ENCODE results near the gene BLNK.
"Not testable (repeated sequence)": the region's sequence is repeated elsewhere in the genome, so short reads cannot be mapped to it uniquely, and the experiment has no call there.

The BLNK gene

DNA sequence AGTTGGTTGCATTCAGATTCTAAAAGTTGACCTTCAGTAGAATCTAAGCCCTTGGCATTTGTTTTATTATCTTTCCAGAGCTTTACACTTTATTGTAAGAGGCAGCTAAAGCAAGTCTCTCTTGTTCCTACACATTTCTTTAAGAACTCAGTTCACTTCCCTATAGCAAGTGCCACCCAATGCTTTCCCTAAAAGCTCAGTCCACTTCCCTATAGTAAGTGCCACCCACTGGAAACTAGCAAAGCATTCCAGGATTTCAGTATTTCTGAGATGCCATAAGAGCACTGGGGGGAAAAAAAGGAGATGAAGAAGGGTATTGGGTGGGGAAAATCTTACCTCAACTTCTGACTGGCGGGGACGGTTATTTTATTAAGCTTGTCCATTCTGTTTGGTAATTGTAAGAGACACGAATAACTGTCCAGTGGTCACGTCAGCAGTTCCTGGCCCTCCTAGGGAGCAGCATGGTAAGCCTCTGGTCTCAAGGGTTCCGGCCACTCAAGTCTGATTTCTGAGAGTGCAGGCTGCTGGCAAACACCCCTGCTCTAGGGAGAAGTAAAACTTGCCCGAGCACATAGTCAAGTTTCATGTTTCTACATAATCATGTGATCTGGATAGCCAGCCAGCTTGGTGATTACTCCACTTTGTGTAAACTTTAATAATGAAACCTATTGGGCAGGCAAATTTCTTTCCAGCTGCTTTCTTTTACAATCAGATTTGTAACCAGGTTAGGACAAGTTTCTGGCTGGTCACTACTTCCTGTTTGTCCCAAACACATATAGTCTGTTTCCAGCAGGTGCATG lies at the start of gene BLNK:
TSS of gene BLNK (minus strand) at position 554 of the 800 bp plus-strand sequence. CDS start at position 383, 171 bp downstream.
- no peak for DNase-seq

DNA sequence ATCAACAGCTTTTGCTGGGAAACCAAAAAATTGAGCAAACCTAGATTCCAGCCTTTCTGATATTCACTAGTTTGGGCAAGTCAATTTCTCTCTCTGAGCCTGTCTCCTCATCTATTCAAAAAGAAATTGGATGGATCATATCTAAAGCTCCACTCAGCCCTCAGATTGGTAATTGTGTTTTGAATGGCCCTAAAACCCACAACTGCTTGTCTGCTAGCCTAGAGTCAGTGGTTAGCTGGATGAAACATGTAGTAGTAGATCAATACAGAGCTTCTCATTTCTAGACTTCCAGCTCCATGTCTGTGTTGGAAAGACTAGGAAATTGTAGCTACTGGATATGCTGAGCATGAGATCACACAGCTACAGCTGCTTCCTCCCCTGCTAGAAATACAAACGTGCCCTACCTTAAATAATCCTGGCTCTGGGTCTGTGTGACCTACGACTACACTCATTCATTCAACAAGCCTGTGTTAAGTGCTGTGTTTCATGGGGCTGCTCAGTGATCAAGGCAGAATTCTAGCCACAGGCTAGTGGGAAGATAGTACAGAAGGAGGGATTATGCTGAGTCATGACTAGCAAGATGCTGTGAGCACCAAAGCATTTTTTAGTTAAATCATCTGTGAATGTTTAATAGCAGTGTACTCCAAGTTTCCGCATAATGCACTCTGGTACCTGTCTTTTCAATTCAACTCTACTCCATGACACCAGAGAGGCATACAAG lies 48.5 kb upstream of the BLNK start:
- no peak for DNase-seq

DNA sequence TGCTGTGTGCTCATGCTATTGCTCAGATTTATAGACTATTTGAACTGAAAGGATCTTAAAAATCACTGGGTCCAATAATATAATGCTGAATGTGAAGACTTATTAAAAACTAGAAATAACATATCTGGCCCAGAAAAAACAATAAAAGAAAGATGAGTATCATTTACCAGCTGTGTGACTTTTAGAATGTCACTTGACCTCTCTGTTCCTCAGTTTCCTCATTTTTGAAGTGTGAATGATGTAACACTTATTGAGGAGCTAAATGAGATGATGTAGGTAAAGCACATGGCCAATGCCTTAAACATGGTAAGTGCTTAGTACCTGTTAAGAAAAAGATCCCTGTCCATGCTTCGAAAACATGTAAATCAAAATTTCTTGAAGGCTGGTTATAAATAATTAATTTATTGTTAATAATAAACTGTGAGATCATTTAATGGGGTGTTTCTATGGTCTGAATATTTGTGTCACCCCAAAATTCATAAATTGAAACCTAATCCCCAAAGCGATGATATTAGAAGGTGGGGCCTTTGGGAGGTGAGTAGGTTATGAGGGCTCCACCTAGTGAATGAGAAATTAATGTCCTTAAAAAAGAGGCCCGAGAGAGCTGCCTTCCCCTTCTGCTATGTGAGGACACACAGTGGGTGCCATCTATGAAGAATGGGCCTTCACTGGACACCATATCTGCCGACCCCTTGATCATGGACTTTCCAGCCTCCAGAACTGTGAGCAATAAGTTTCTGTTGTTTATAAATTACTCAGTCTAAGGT lies 45.9 kb upstream of the BLNK start:
- DNase-seq, result no peak

DNA sequence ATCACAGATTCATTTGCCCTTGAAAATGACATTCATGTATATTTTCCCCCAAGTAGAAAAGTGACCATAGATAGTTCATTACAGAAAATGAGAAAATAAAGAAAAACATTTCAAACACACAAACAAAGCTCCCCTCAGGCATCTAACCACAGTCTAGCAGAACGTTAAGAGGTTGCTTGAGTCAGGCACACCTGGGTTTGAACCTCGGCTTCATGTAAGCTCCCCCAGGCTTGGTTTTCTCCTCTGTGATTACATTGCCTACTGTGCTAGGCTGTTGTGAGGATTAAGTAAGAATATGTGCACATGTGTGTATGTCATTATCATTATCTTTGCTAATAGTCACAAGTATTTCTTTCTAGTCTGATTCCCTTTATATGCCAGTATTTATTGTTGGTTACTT lies 42.0 kb upstream of the BLNK start:
- DNase-seq, result no peak

DNA sequence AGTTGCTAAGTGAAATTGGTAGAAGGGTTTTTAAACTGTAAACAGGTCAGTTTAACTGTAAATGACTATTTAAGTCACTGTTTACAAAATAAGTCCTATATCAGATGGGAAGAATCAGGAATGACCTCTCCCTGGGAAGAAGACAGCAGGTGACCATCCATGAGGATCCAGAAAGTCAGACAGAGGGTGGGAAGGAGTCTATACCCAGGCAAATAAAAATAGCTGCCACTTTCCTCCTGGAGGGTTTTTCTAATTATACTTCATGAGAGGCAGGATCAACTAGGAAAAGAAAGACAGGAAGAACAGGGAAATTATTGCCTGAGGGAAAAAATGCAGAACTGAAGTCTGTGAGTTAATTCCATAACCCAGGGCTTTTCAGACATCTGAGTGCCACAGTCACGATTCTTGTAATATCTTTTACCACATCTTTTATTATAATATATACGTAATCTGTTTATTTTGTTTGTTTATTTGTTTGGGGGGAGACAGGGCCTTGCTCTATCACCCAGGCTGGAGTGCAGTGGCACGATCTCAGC lies 39.9 kb upstream of the BLNK start:
- DNase-seq, result no peak

DNA sequence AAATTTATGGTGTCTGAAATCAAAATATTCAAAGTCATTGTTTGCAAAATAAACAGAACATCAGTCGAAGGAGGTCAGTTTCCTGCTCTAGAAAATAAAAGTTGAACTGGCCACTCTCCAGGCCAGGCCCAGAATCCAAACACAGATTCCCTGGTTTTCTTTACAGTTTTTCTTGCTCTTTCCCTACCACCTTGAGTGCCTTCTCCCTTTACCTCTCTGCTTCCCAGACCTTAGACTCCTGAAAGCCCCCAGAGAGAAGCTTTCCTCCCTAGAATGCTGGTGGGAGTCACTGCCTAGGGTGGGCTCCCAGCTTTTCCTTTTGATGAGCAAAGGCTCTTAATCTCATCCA lies 38.9 kb upstream of the BLNK start:
- no peak for DNase-seq

DNA sequence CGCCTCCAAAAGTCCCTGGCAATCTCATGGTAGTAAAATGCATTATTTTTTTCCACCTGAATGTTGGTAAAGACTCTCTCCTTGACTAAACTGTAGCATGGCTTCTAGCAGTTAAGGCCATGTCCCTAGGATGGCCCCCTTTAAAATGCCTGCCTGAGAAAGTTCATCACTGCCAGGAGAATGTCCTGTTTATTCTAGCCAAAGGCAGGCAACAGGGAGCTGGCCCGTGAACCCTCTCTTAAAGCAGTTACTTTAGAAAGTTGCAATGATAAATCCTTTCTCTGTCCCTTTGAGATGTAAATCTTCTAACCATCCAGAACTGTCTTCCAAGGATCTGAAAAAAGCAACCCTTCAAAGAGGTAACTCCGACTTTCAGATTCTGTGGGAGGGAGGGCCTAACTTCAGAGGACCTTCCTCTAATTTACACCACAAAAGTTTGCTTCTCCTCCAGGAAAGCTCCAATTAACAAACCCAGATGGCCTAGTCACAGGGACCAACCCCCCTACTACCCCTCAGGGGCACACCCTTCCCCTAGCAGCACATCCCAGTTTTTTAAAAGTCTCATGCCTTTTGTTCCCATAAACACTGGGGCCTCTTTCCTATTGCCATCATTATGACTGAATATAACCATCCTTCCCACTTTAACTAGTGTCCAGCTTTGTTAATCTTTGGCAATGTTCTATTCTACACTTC lies 38.4 kb upstream of the BLNK start:
- no peak for DNase-seq

DNA sequence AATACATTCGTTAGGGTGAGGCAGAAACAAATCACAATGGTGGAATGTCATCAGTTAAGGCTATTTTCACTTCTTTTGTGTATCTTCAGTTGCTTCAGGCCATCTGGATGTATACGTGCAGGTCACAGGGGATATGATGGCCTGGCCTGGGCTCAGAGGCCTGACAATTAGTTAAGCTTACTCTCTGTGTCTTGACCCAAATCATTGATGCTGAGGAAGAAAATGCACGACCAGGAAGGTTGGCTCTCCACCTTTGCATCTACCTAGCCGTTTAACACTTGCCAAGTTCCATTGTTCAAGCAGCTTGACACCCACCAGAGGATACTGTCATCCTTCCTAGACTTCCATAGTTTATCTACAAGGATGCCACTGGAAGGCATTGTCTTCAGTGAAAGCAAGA lies 37.5 kb upstream of the BLNK start:
- not testable (repeated sequence) for DNase-seq

DNA sequence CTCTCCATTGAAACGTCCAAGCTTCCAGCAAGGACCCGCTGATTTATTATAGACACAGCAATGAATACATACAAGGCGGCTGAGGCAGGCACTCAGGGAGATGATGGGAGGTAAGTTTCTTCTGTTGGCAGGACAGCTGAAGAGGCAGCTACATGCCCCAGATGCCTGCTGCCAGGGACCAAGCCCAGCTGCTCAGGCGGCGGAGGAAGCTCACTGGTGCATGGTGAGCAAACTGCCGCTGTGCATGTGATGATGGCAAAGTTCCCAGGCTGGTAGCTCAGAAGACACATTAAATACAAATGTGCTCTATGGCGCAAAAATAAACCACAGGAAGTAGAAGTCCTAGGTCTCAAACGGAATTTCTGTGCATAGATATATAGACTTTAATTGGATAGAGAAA lies 35.1 kb upstream of the BLNK start:
- DNase-seq, result no peak

DNA sequence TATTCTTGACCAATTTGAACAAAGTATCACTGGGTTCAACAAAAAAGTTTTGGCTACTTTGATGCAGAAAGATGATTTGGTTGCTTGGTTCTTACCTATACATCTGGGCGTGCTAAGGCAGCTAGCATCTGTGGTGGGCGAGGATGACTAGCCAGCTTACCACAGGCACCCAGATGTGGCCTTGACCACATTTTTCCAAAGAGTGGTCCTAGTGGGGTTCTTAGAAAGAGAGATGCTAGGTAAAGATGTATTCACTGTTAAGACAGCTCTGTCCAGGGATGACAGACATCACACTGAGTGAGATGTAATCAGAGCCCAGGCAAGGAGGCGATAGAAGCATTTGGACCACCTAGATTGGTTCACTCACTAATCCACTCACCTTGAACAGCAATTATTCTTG lies 33.6 kb upstream of the BLNK start:
- DNase-seq, result no peak

DNA sequence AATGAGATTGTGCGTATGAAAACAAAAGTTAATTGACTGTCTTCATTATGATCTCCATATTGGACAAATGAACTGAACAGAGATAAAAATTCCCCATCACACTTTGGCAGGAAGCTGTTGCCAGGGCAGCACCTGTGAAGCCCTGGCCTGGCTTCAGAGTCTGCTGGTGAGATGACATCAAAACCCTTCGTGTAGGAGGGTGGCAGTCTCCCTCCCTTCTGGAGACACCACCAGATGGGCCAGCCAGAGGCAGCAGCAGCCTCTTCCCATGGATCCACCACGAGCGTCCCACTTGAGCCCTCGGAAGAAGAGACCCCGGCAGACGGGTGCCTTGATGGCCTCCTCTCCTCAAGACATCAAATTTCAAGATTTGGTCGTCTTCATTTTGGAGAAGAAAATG lies 32.9 kb upstream of the BLNK start, which contains the start of gene DNTT:
TSS of gene DNTT (plus strand) at position 205 of the 400 bp plus-strand sequence. CDS start at position 269, 64 bp downstream.
- DNase-seq, result no peak

DNA sequence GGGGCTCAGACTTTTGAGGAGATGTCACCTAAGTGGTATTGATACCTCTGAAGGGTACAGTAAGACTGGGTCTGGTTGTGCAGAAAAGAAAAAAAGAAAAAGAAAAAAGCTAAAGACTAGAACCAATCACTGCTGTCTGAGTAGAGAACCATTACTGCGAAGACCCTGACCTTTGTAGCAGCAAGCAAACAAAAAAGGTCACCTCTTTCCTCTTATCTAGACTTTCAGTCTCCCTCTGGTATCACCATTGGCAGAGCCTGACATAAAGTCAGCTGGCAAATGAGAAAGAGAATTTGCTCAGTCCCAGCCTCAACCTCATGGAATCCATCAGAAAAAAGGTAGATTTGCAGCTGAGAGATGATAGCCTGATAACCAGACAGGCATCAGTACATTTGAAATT lies 30.2 kb upstream of the BLNK start:
- no peak for DNase-seq

DNA sequence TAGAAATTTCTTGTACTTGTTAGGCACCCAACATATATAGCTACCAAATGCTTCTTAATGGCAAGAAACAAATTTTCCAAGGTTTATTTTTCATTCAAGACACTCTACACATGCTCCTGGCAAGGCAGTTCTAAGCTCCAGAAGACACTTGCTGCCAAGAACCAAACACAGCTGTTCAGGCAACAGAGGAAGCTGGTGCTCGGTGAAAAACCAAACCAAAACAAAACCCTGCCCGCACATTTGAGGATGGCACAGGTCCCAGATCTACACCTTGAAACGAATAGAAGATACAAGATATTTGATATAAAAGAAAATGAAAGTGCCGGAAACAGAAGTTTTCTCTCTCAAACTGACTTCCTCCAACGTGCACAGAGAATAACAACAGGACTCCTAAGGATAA lies 28.0 kb upstream of the BLNK start:
- DNase-seq, result no peak

DNA sequence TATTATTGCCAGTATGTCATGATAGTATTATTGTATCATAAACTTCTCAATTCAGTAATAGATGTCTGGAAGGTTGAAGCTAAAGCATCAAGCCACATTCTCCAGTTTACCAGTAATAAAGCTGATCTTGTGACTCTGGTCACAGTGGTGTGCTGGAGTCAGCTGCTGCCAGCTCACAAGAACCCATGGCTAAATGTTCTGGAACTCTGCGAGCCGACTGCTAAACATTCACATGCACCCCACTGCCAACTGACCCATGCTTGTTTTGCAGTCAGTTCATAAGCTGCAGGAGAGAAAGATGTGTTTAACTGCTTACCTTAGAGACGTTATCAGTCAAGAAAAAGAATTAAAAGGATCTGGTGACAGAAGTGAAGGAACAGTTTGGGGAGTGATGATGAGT lies 27.0 kb upstream of the BLNK start:
- DNase-seq, result no peak

DNA sequence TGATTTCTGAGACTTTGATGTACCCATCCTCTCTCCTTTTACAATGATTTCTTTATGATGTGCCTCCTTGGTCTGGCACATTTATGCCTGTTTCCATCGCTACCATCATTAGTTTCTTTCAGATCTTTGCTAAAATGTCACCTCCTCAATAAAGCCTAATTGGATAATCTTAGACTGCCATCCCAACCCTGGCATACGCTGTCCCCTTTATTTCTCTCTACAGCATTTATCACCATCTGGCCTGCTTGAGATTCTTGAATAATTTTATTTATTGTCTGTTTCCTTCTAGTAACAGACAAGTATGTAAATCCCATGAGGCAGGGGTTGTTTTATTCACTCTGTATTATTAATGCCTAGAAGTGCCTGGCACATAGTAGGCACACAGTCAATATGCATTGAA lies 26.1 kb upstream of the BLNK start:
- no peak for DNase-seq

DNA sequence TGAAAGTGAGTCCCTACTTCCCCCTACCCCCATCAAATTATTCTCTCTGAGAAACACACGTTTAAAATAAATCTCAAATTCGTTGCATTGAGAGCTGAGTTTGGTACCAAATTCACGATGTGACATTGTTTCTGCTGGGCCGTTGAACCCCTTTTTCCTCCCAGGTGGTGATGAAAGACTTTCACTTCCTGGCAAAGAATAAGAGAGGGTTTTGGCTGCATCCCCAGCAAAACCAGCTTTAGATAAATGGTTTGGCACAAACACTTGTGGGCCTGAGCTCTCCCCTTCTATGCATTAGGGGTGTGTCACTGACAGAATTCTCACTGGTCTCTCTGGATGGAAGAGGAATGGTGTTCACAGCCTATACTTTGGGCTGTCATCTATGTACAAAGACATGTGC lies 24.1 kb upstream of the BLNK start:
- DNase-seq, result no peak

DNA sequence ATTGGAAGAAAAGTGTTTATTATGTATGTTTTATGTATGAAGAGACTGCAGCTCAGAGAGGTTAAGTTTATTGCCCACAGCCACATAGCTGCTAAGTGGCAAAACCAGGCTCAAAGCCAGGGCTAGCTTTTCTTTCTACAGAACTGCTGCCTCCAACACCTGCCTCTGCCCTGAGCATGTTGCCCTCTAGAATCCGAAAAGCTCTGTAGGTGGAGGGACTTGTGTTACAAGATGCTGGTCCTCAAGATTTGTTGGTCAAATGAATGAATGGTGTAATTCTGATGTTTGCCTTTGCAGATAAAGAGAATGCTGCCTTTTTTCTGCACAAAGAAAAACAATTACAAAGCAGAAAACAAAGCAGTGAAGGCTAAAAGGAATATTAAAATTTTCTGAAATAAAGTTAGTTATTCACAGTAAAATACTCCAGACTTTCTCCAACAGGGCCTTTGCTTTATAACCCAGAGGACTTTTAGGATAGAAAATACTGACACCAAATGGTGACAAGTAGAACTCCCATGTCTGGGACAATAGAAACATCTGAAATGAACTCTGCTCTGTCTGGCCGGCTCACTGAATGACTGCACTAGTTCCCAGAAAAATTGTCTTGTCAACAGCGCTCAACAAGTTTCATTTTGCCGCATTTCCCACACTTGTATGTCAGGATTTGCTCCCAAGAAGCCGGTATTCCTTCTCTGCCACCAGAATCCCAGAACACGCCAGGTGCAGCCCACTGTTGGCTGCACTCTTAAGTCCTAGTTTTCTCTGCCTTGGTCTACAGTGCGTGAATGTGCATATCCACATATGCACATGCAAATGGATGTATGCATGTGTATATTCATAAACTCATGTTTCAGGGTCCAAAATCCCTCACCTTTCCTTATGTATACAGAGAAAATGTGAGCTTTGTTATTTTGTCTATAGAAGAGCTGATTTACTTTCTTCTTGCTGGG lies 21.9 kb upstream of the BLNK start:
- DNase-seq, result no peak

DNA sequence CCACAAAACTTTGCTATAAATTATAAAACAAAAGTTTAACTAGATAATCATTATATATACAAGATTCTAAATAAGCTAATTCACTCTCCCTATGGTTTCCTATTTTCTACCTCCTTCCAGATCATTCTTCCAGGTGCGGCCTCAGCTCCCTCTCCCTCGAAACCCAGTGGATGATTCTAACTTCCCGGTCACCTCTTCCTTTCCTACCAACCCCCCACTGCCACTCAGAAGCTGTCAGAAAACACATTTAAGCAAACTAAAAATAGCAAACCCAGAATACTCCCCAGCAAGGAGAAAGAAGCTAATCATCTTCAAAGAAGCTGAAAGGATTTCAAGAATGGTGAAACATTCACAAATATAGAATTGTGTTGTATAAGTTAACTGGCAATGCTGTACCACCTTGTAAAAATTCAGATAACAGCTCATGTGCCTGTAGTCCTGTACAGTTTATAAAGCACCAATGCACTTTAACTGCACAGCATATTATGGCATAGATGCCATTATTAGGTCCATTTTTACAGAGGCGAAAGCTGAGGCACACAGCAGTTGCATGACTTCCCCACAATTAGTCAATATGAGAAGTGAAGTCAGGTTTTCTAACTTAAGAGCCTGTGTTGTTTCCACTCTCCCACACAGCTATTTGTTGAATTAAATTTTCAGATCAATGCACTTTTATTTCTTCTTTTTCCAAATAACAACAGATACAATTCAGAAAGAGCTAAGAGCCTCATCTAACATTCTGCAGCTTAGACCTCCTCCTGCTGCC lies 19.2 kb upstream of the BLNK start:
- no peak for DNase-seq

DNA sequence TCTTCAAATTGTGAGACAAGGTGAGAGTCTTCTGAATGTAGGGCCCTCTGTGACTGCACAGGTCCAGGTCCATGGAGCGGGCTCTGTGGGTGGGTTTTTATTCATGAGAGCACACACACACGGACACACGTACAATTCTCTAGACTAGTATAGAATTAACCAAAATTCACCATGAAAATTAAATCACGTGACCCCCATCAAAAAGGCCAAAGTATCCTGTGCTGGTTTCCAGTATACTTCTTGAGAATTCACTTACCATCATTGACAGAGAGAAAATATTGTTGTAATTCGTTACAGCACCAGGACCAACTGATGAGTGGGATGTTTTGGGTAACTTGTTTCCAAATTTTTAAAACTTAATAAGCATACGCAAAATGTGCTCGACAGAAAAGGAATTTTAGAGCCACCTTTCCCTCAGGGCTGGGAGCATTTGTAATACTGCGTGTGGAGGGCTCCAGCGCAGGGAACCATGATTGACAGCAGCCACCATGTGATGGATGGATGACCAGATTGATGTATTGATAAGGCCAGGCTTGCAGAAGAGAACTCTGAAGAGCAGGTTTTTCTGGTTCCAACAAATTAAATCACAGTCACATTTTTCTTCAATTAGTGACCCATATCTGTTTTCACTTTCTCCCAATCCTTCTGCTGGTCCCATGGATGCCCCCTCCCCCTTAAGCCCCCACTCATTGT lies 18.0 kb upstream of the BLNK start:
- DNase-seq, result no peak

DNA sequence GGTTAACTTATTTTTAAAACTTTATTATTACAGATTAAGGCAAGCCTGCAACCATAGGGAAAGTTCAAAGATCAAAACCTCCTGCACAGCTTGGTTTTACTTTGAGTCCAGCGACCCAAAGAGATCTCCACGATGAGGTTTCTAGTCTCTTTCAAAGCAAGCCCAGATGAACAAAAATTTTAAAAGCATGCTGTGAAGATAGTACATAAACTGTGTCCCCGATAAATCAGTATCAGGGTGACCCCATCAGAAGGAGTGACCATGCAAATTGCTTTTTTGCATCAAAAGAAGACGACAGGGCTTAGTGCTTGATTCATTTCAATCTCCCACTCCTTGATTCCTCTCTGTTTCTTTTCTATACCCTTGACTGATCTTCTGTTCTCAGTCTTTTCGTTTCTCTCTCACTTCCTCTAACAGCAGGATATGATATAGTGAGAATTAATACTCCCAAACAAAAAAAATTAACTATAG lies 16.8 kb upstream of the BLNK start:
- DNase-seq, result no peak

Data from NCI-H524 treated with DMSO at 0.1 percent for 48 hours (cell line).